ENCODE data around the gene FGFR3. TPM values are rescaled to one million over a fixed set of nuclear protein-coding genes. Genes with fewer than 3 reads are reported as not detected.

The FGFR3 gene
- total RNA-seq, 1 donor from 2014 or later, result 11.3 TPM

GRCh38 chr4:1752284-1753041 is 40.6 kb upstream of the FGFR3 start:
- Mint-ChIP-seq H3K4me3 (ENCODE audit: unreplicated experiment) (no peak overlapping the region), H3K4me1 (ENCODE audit: low read depth, unreplicated experiment) (no peaks in the 10 kb centered on the region), H3K36me3 (ENCODE audit: unreplicated experiment) (no peaks in the 10 kb centered on the region), H3K9me3 (ENCODE audit: unreplicated experiment) (peaks cover 2% of the 10 kb centered on the region), H3K27ac (ENCODE audit: unreplicated experiment) (no peak overlapping the region), H3K27me3 (ENCODE audit: unreplicated experiment) (peaks cover 1% of the 10 kb centered on the region)
- TF ChIP-seq, protein P1, sequence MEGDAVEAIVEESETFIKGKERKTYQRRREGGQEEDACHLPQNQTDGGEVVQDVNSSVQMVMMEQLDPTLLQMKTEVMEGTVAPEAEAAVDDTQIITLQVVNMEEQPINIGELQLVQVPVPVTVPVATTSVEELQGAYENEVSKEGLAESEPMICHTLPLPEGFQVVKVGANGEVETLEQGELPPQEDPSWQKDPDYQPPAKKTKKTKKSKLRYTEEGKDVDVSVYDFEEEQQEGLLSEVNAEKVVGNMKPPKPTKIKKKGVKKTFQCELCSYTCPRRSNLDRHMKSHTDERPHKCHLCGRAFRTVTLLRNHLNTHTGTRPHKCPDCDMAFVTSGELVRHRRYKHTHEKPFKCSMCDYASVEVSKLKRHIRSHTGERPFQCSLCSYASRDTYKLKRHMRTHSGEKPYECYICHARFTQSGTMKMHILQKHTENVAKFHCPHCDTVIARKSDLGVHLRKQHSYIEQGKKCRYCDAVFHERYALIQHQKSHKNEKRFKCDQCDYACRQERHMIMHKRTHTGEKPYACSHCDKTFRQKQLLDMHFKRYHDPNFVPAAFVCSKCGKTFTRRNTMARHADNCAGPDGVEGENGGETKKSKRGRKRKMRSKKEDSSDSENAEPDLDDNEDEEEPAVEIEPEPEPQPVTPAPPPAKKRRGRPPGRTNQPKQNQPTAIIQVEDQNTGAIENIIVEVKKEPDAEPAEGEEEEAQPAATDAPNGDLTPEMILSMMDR (IDR thresholded peaks at IDR 0.05; ENCODE audit: partially characterized antibody, unreplicated experiment), result no peak
- DNase-seq, result no peak

DNA sequence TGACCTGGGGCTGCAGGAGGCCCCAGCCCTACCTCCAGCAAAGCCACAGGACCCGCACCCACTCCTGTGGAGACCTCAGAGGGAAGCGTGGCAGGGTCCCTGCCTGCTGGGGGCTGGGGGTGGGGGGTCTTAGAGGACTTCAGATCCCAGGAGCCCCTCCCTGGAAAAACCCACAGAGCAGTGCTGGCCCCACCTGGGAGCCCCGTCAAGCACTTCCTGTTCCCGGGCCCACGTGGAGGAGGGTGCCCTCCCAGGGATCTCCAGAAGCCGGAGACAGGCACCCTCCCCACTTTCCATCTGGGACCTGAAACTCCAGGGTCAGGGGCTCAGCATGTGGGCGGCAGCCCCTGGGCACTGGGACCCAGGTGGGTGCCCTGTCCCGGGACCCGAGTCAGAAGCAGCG is 39.8 kb upstream of the FGFR3 start:
- H3K4me3 Mint-ChIP-seq (ENCODE audit: unreplicated experiment), result no peak overlapping the region
- H3K27ac Mint-ChIP-seq (ENCODE audit: unreplicated experiment), result no peak overlapping the region
- no peaks in the 10 kb centered on the region for H3K36me3 Mint-ChIP-seq (ENCODE audit: unreplicated experiment)
- peaks cover 2% of the 10 kb centered on the region for H3K9me3 Mint-ChIP-seq (ENCODE audit: unreplicated experiment)
- H3K27me3 Mint-ChIP-seq (ENCODE audit: unreplicated experiment), result peaks cover 1% of the 10 kb centered on the region
- no peaks in the 10 kb centered on the region for H3K4me1 Mint-ChIP-seq (ENCODE audit: low read depth, unreplicated experiment)
- TF ChIP-seq, protein P1 (IDR thresholded peaks at IDR 0.05; ENCODE audit: partially characterized antibody, unreplicated experiment), result no peak
- no peak for DNase-seq

GRCh38 chr4:1753697-1754311 is 39.3 kb upstream of the FGFR3 start:
- H3K36me3 Mint-ChIP-seq (ENCODE audit: unreplicated experiment), result no peaks in the 10 kb centered on the region
- no peak overlapping the region for H3K4me3 Mint-ChIP-seq (ENCODE audit: unreplicated experiment)
- peak overlapping the region; percentile 43 for H3K27ac Mint-ChIP-seq (ENCODE audit: unreplicated experiment)
- TF ChIP-seq, protein P1 (IDR thresholded peaks at IDR 0.05; ENCODE audit: partially characterized antibody, unreplicated experiment), result no peak
- no peak for DNase-seq
- peaks cover 1% of the 10 kb centered on the region for H3K27me3 Mint-ChIP-seq (ENCODE audit: unreplicated experiment)
- peaks cover 2% of the 10 kb centered on the region for H3K9me3 Mint-ChIP-seq (ENCODE audit: unreplicated experiment)
- no peaks in the 10 kb centered on the region for H3K4me1 Mint-ChIP-seq (ENCODE audit: low read depth, unreplicated experiment)

DNA sequence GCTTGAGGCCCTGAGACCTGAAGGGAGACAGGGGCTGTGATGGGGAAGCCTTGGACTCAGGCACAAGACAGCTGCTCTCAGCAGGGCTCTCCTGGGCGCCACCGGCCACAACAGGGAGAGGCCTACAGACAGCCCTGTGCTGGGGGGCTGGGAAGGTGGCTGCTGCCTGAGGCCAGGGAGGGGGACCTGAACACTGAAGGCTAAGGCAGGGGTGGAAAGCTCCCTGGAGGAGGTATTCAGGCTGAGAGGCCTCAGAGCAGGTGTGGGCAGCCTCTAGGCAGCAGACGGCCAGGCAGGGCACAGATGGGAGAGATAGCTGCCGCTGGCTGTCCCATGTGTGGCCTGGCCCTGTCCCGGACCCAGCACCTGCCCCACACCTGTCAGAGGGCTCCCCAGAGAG is 38.8 kb upstream of the FGFR3 start:
- H3K4me3 Mint-ChIP-seq (ENCODE audit: unreplicated experiment), result no peak overlapping the region
- H3K4me1 Mint-ChIP-seq (ENCODE audit: low read depth, unreplicated experiment), result no peaks in the 10 kb centered on the region
- H3K27me3 Mint-ChIP-seq (ENCODE audit: unreplicated experiment), result peaks cover 1% of the 10 kb centered on the region
- TF ChIP-seq, protein P1 (IDR thresholded peaks at IDR 0.05; ENCODE audit: partially characterized antibody, unreplicated experiment), result no peak
- DNase-seq, result peak; percentile 73
- H3K9me3 Mint-ChIP-seq (ENCODE audit: unreplicated experiment), result peaks cover 2% of the 10 kb centered on the region
- H3K27ac Mint-ChIP-seq (ENCODE audit: unreplicated experiment), result peak overlapping the region; percentile 43
- no peaks in the 10 kb centered on the region for H3K36me3 Mint-ChIP-seq (ENCODE audit: unreplicated experiment)

GRCh38 chr4:1755297-1755696 is 37.8 kb upstream of the FGFR3 start:
- Mint-ChIP-seq H3K4me3 (ENCODE audit: unreplicated experiment) (no peak overlapping the region), H3K36me3 (ENCODE audit: unreplicated experiment) (no peaks in the 10 kb centered on the region), H3K27me3 (ENCODE audit: unreplicated experiment) (peaks cover 1% of the 10 kb centered on the region), H3K9me3 (ENCODE audit: unreplicated experiment) (peaks cover 2% of the 10 kb centered on the region), H3K4me1 (ENCODE audit: low read depth, unreplicated experiment) (no peaks in the 10 kb centered on the region), H3K27ac (ENCODE audit: unreplicated experiment) (no peak overlapping the region)
- DNase-seq, result no peak
- TF ChIP-seq, protein P1 (IDR thresholded peaks at IDR 0.05; ENCODE audit: partially characterized antibody, unreplicated experiment), result no peak
